BJ (cell line): Measurements from ENCODE around the gene RAD51B. TPM values are rescaled to one million over a fixed set of nuclear protein-coding genes. Genes with fewer than 3 reads are reported as not detected.

Experiments
- CTCF ChIA-PET: fragments of 350-600 bp; formaldehyde crosslinking; extraction: SDS; loops from one replicate; lab custom pipeline; 2021; ENCODE audit warnings: antibody characterized with exemption, inconsistent platforms; lab: Yijun Ruan, JAX
- POLR2A ChIA-PET: fragments of 300-600 bp; sonication (Branson Sonifier 250); formaldehyde crosslinking; extraction: SDS; loops from one replicate; lab custom pipeline; 2021; ENCODE audit warnings: antibody characterized with exemption; lab: Charles Lee
- DNase-seq: peaks from one replicate; pipeline ENCODE4 v3.0.0-alpha.2; 2011; ENCODE audit warnings: low read depth
- H3K27me3 ChIP-seq: 2 replicates; pipeline ENCODE4 v1.6.0; 2011; ENCODE audit warnings: low read length; ENCODE audit not compliant: control insufficient read depth, insufficient read depth
- H3K36me3 ChIP-seq: 2 replicates; pipeline ENCODE4 v1.5.1; 2011; ENCODE audit warnings: low read length; ENCODE audit not compliant: control insufficient read depth, insufficient read depth
- H3K4me3 ChIP-seq: 2 replicates; pipeline ENCODE4 v1.5.1; 2011; ENCODE audit warnings: low read depth, mild to moderate bottlenecking, control low read depth, low read length
- polyA plus RNA-seq: library from polyadenylated mRNA; depleted of rRNA; stranded (reverse); fragments of >200 nt; gene quantifications from 2 replicates; pipeline ENCODE4 v1.2.3, GENCODE V29; 2011
- TF ChIP-seq, protein P1 (sequence below): IDR thresholded peaks from 2 replicates; pipeline ENCODE4 v1.5.1; 2011; ENCODE audit warnings: low read depth, mild to moderate bottlenecking, control low read depth, inconsistent platforms, low read length, moderate library complexity; ENCODE audit not compliant: insufficient read depth

RAD51B gene
- polyA plus RNA-seq, 1 experiment, result 5.6 TPM

DNA sequence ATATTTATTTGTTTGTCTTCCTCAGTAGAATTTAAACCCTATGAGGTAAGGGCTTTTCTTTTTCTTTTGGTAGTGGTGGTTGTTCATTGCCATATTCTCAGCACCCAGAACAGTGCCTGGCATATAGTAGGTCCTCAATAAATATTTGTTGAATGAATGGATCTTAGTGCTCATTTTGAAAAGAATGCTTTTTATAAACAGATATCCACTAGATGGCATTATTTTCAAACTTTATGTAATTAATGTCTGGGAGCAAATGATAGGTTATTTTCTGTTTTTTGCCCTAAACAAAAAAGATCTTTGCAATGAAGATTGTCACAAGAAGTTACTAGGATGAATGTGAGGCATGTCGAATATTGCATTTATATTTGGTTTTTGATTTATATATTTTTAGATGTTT, 64.1 kb downstream of the RAD51B start:
- Histone ChIP-seq H3K27me3 (no peaks in the 10 kb centered on the region), H3K4me3 (no peak overlapping the region), H3K36me3 (peaks cover 1% of the 10 kb centered on the region; the same call in 1 of the 2 replicates)
- CTCF ChIA-PET, result interaction anchor here (0.8 to 3.8 kb wide), 17 partner anchors 9 to 965 kb away, joined by 3 to 31 read pairs (median 5); no protein-coding TSS in a partner anchor
- TF ChIP-seq, protein P1, sequence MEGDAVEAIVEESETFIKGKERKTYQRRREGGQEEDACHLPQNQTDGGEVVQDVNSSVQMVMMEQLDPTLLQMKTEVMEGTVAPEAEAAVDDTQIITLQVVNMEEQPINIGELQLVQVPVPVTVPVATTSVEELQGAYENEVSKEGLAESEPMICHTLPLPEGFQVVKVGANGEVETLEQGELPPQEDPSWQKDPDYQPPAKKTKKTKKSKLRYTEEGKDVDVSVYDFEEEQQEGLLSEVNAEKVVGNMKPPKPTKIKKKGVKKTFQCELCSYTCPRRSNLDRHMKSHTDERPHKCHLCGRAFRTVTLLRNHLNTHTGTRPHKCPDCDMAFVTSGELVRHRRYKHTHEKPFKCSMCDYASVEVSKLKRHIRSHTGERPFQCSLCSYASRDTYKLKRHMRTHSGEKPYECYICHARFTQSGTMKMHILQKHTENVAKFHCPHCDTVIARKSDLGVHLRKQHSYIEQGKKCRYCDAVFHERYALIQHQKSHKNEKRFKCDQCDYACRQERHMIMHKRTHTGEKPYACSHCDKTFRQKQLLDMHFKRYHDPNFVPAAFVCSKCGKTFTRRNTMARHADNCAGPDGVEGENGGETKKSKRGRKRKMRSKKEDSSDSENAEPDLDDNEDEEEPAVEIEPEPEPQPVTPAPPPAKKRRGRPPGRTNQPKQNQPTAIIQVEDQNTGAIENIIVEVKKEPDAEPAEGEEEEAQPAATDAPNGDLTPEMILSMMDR, result peak; percentile 13; the same call in 1 of the 2 replicates
- POLR2A ChIA-PET, result interaction anchor here (0.7 kb wide), 1 partner anchor 410 kb away, joined by 3 read pairs; no protein-coding TSS in a partner anchor
- no peak for DNase-seq

DNA sequence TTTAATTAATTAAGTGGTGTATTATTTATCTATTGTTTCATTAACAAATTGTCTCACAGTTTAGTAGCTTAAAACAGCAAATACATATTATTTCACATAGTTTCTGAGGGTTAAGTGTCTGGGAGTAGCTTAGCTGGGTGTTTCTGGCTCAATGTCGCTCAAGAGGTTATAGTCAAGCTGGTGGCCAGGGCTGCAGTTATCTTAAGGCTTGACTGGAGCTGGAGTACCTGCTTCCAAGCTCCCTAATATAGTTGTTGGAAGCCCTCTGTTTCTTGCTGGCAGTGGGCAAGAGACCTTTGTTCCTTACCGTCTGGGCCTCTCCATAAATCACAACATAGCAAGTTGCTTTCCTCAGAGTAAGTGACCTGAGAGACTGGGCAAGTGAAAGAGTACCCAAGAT, 66.6 kb downstream of the RAD51B start:
- DNase-seq, result no peak
- Histone ChIP-seq H3K36me3 (peaks cover 1% of the 10 kb centered on the region; the same call in 1 of the 2 replicates), H3K27me3 (no peaks in the 10 kb centered on the region), H3K4me3 (no peak overlapping the region)
- POLR2A ChIA-PET, result no interaction called here
- CTCF ChIA-PET, result interaction anchor here (0.8 to 2.9 kb wide), 2 partner anchors 46 to 931 kb away, joined by 3 to 12 read pairs; no protein-coding TSS in a partner anchor
- TF ChIP-seq, protein P1, result no peak

DNA sequence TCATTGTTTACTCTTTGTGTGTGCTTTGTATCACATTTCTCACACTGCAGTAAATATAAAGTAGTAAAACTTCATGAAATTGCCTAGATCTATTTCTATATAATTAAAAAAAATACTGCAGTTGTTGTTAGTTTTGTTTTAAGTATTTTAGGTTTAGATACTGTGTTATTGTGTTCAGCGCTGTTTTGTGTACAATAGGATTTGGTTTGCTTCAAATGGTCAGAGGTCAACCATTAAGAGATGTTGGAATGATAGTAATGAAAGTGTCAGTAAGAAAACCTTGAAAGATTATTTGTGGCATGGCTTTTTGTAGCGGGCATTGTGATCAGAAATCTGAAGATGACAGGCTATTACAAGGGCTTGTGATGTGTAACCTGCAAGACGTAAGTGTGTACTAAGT, 67.9 kb downstream of the RAD51B start:
- Histone ChIP-seq H3K4me3 (no peak overlapping the region), H3K27me3 (no peaks in the 10 kb centered on the region), H3K36me3 (peaks cover 1% of the 10 kb centered on the region; the same call in 1 of the 2 replicates)
- CTCF ChIA-PET, result interaction anchor here (0.7 kb wide), 1 partner anchor 954 kb away, joined by 3 read pairs; no protein-coding TSS in a partner anchor
- POLR2A ChIA-PET, result no interaction called here
- no peak for DNase-seq
- TF ChIP-seq, protein P1, result no peak

DNA sequence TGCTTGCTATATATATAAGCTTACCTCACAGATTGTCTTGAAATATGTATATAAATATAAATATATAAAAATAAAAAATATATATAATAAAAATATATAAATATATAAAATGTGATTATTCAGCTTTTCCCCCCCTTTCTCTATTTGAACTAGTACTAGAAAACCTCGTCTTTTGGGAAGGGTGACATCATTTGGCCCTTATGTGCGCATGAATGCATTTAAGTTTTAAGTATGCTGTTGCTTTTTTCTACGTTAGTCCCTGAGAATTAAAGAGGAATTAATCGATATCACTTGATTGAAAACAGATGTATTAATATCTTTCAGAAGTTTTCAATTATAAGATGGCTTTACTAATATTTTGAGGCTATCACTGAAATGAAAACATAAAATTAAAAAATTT, 69.9 kb downstream of the RAD51B start:
- H3K36me3 ChIP-seq, result peaks cover 1% of the 10 kb centered on the region; the same call in 1 of the 2 replicates
- no peak overlapping the region for H3K4me3 ChIP-seq
- DNase-seq, result no peak
- POLR2A ChIA-PET, result no interaction called here
- TF ChIP-seq, protein P1, result no peak
- CTCF ChIA-PET, result interaction anchor here (0.7 kb wide), 1 partner anchor 144 kb away, joined by 3 read pairs; no protein-coding TSS in a partner anchor
- no peaks in the 10 kb centered on the region for H3K27me3 ChIP-seq

DNA sequence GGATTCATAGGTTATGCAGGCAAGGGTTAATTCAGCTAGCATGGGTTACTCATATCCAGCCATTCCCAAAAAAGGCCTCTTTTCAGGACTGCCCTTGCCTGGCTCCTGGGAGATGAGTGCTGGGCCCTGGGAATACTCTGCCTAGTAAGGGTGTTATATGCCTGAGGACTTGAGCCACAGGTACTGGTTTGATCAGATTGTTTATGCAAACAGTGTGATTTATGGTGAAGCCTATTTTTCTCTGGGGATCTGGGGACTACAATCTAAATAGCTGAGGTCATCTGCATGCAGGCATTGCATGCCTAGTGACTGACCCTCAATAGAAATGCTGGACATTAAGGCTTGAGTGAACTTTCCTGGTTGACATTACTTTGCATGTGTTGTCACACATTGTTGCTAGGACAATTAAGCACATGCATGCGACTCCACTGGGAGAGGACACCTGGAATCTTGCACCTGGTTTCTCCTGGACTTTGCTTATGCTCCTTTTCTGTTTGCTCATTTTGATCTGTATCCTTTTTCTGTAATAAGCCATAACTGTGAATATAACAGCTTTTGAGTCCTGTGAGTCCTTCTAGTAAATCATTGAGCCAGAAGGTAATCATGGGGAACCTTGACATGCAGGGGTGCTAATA, 73.0 kb downstream of the RAD51B start:
- DNase-seq, result no peak
- CTCF ChIA-PET, result interaction anchor here (0.7 to 2.7 kb wide), 7 partner anchors 8 to 935 kb away, joined by 3 to 6 read pairs (median 4); no protein-coding TSS in a partner anchor
- Histone ChIP-seq H3K4me3 (no peak overlapping the region), H3K36me3 (no peaks in the 10 kb centered on the region), H3K27me3 (no peaks in the 10 kb centered on the region)
- TF ChIP-seq, protein P1, result no peak
- POLR2A ChIA-PET, result no interaction called here
